Measurements from ENCODE around the gene PANX2.

DNA sequence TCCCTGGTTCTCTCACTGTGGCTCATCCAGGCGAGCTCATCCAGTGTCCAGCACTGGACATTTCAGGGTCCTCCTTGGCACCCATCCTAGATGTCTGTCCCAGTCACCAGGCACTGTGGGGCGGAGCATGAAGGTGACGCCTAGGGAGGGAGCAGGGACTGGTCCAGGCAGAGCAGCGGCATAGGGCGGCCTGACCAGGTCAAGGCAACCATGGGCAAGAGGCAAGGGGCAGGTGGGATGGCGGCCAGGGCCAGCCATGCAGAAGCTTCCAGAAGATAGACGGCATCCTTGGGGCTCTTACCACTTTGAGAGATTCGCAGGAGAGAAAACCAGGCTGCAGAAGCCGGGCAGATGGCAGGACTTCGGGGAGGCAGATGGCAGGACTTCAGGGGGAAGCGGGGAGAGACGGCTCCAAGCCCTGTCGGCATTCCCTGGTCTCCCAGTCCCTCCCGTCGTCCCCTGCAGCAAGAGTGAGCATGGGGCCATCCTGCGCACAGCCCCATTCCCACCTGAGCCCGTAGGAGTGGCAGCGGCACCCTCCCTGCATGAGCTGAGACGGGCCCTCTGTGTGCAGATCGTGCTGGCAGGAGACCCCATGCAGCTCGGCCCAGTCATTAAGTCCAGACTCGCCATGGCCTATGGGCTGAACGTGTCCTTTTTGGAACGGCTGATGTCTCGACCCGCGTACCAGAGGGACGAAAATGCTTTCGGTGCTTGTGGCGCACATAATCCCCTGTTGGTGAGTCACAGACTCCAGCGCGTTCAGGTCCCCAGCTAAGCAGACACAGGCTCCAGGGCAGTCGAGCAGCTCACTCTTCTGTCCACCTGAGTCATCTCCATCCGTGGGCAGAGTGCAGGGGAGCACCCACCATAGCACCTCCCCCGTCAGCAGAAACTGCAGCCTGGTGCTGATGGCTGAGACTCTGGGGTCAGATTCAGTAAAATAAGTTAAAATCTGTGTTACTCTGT, 20.1 kb upstream of the PANX2 start:
- TF ChIP-seq POLR2A (IDR thresholded peaks at IDR 0.05; ENCODE audit: low read length) (no peak), GATA1 (IDR thresholded peaks at IDR 0.05; ENCODE audit: low read depth, low read length) (no peak)

All from erythroblast (primary cell).